ENCODE data around the gene AIMP1.
"Not testable (repeated sequence)": the region's sequence is repeated elsewhere in the genome, so short reads cannot be mapped to it uniquely, and the experiment has no call there.

The AIMP1 gene

GRCh38 chr4:106312997-106313522 is 3.3 kb upstream of the AIMP1 start:
- TF ChIP-seq CTCF (IDR thresholded peaks at IDR 0.05; ENCODE audit: extremely low read depth, missing control alignments), result no peak
- no peak for DNase-seq (ENCODE audit: low spot score)

- no peak for TF ChIP-seq CTCF (IDR thresholded peaks at IDR 0.05; ENCODE audit: extremely low read depth, missing control alignments)
- DNase-seq (ENCODE audit: low spot score), result no peak
Measured at GRCh38 chr4:106314960-106315359, 1.4 kb upstream of the AIMP1 start.

- no peak for DNase-seq (ENCODE audit: low spot score)
- TF ChIP-seq CTCF (IDR thresholded peaks at IDR 0.05; ENCODE audit: extremely low read depth, missing control alignments), result no peak
Measured at GRCh38 chr4:106315476-106315967, 828 bp upstream of the AIMP1 start.

GRCh38 chr4:106316773-106317409 is 541 bp downstream of the AIMP1 start:
- DNase-seq (ENCODE audit: low spot score), result no peak
- TF ChIP-seq CTCF (IDR thresholded peaks at IDR 0.05; ENCODE audit: extremely low read depth, missing control alignments), result no peak

- no peak for TF ChIP-seq CTCF (IDR thresholded peaks at IDR 0.05; ENCODE audit: extremely low read depth, missing control alignments)
Measured at GRCh38 chr4:106317815-106318214, 1.5 kb downstream of the AIMP1 start.

GRCh38 chr4:106318511-106318910 is 2.2 kb downstream of the AIMP1 start:
- no peak for DNase-seq (ENCODE audit: low spot score)
- TF ChIP-seq CTCF (IDR thresholded peaks at IDR 0.05; ENCODE audit: extremely low read depth, missing control alignments), result no peak

More at GRCh38 chr4:106317815-106318214, 1.5 kb downstream of the AIMP1 start:
- DNase-seq (ENCODE audit: low spot score), result no peak

GRCh38 chr4:106320235-106320634 is 3.9 kb downstream of the AIMP1 start:
- TF ChIP-seq CTCF (IDR thresholded peaks at IDR 0.05; ENCODE audit: extremely low read depth, missing control alignments), result no peak
- no peak for DNase-seq (ENCODE audit: low spot score)

- not testable (repeated sequence) for DNase-seq (ENCODE audit: low spot score)
Measured at GRCh38 chr4:106321168-106321567, 4.8 kb downstream of the AIMP1 start.

- DNase-seq (ENCODE audit: low spot score), result not testable (repeated sequence)
Measured at GRCh38 chr4:106321814-106322213, 5.5 kb downstream of the AIMP1 start.
